H1 (cell line): ENCODE measurements around the gene CCDC192. TPM values are rescaled to one million over a fixed set of nuclear protein-coding genes. Genes with fewer than 3 reads are reported as not detected.

Experiments used
- BRCA1 ChIP-seq: IDR thresholded peaks from 2 replicates; pipeline ENCODE4 v1.6.1; 2012; ENCODE audit warnings: low read depth, low read length, improper control_type of control experiment
- CHD7 ChIP-seq: fragments of 300-600 bp; sonication (generic); IDR thresholded peaks from 2 replicates; pipeline ENCODE4 v1.7.1; 2012; ENCODE audit warnings: low read length, moderate library complexity, mild to moderate bottlenecking, inconsistent platforms; ENCODE audit not compliant: insufficient replicate concordance
- GABPA ChIP-seq: IDR thresholded peaks from 2 replicates; pipeline ENCODE4 v1.6.1; 2011; ENCODE audit warnings: mild to moderate bottlenecking, low read length, moderate library complexity, borderline replicate concordance; ENCODE audit not compliant: insufficient read depth
- HDAC2 ChIP-seq, 2 experiments: fragments of 300-600 bp in 1 of 2; sonication (generic) in 1 of 2; IDR thresholded peaks; 2 replicates each; pipeline ENCODE4 v1.6.1; 2011 to 2012; ENCODE audit warnings: low read depth in 2 of 2, low read length in 2 of 2, mild to moderate bottlenecking in 2 of 2, moderate library complexity in 2 of 2, borderline replicate concordance in 1 of 2, inconsistent platforms in 1 of 2
- HDAC6 ChIP-seq: IDR thresholded peaks from one replicate; pipeline ENCODE4 v1.7.1; 2012; ENCODE audit warnings: low read depth, mild to moderate bottlenecking, inconsistent platforms, low read length, moderate library complexity
- KDM4A ChIP-seq: IDR thresholded peaks from one replicate; pipeline ENCODE4 v1.7.1; 2012; ENCODE audit warnings: low read depth, mild to moderate bottlenecking, moderate library complexity, low read length, inconsistent platforms; ENCODE audit not compliant: severe bottlenecking
- NRF1 ChIP-seq: IDR thresholded peaks from 2 replicates; pipeline ENCODE4 v1.6.1; 2011; ENCODE audit warnings: mild to moderate bottlenecking, low read depth, low read length, improper control_type of control experiment
- SIN3A ChIP-seq, 2 experiments: IDR thresholded peaks in 1 of 2; conservative IDR thresholded peaks in 1 of 2; 2 replicates each; pipeline ENCODE4 v1.6.1; 2011 to 2012; ENCODE audit warnings: low read length in 2 of 2, improper control_type of control experiment in 1 of 2, low read depth in 1 of 2, mild to moderate bottlenecking in 1 of 2
- SUZ12 ChIP-seq: fragments of 200-600 bp; sonication (generic); IDR thresholded peaks from 2 replicates; pipeline ENCODE4 v1.6.1; 2012; ENCODE audit warnings: mild to moderate bottlenecking, inconsistent platforms, low read length, moderate library complexity, mixed read lengths
- TBP ChIP-seq: IDR thresholded peaks from 2 replicates; pipeline ENCODE4 v1.6.1; 2011; ENCODE audit warnings: low read depth, low read length, improper control_type of control experiment
- TCF12 ChIP-seq: IDR thresholded peaks from 2 replicates; pipeline ENCODE4 v1.6.1; 2011; ENCODE audit warnings: low read depth, mild to moderate bottlenecking, low read length
- YY1 ChIP-seq: IDR thresholded peaks from 2 replicates; pipeline ENCODE4 v1.6.1; 2011; ENCODE audit warnings: low read depth, mild to moderate bottlenecking, low read length
- polyA plus RNA-seq, 7 experiments: library from polyadenylated mRNA; depleted of rRNA in 3 of 7; stranded (reverse) in 5 of 7; unstranded in 2 of 7; fragments of >200 nt in 5 of 7; fragments of 200-250 nt in 2 of 7; gene quantifications; 1 replicate in 5 of 7; 2 replicates in 1 of 7; 4 replicates in 1 of 7; pipeline versions ENCODE4 v1.2.1 to v1.2.3, GENCODE V29; 2011 to 2013; ENCODE audit warnings: missing spikeins in 2 of 7, mixed read lengths in 2 of 7
- total RNA-seq: library from RNA; stranded (reverse); fragmentation: NEBNext Ultra II Directional; extraction: Animal tissue kit (Norgen Biotek cat#: 25700); gene quantifications from 2 replicates; pipeline ENCODE4 v1.2.1, GENCODE V29; 2021

CCDC192 gene
- total and polyA plus RNA-seq, 2 of the 8 experiments (the other 6 are each of a cell fraction or from before 2014, with no cell fraction given): 0.61 TPM; not detected in 1

GRCh38 chr5:127695346-127695745, 7.8 kb upstream of the CCDC192 start (continued):
- no peak for TF ChIP-seq CHD7
- TF ChIP-seq GABPA: no peak
- no peak for TF ChIP-seq HDAC6
- TF ChIP-seq SUZ12: no peak
- TF ChIP-seq KDM4A: no peak
- TF ChIP-seq TBP: no peak
- TF ChIP-seq YY1: no peak
- no peak for TF ChIP-seq NRF1
- no peak for TF ChIP-seq SIN3A (conservative IDR thresholded peaks at IDR 0.05 in 1 of 2, IDR thresholded peaks at IDR 0.05 in 1 of 2; ENCODE audit: low read depth in 1 of 2, low read length in 2 of 2)
- no peak for TF ChIP-seq BRCA1
- TF ChIP-seq TCF12: no peak
- TF ChIP-seq HDAC2 (IDR thresholded peaks at IDR 0.05; ENCODE audit: borderline replicate concordance in 1 of 2, low read depth in 2 of 2, low read length in 2 of 2): no peak
